ENCODE results near the gene DNA2. TPM values are rescaled to one million over a fixed set of nuclear protein-coding genes. Genes with fewer than 3 reads are reported as not detected.
"Not testable (repeated sequence)": the region's sequence is repeated elsewhere in the genome, so short reads cannot be mapped to it uniquely, and the experiment has no call there.

The DNA2 gene
- polyA plus RNA-seq, 1 of the 3 experiments (the other 2 are of a cell fraction) = 2.5 TPM

- H3K4me3 ChIP-seq (ENCODE audit: low read depth in 2 of 2, low read length in 1 of 2) = peak overlapping the region in 1 of 2 experiments; percentile 92; a peak in 1 of 4 replicates
- H3K79me2 ChIP-seq (ENCODE audit: insufficient read depth) = peaks cover 37% of the 10 kb centered on the region
- no peak overlapping the region for H3K27ac ChIP-seq (ENCODE audit: low read depth in 2 of 2, low read length in 1 of 2)
- ChIA-PET POLR2A (no interaction called here), CTCF (interaction anchor here (1.4 kb wide), 1 partner anchor 189 kb away, joined by 3 read pairs; no protein-coding TSS in a partner anchor)
- peaks cover 16% of the 10 kb centered on the region for H3F3A ChIP-seq (replicated peaks; ENCODE audit: insufficient read depth)
- no peaks in the 10 kb centered on the region for H3K9me3 ChIP-seq
- no peaks in the 10 kb centered on the region for H3K27me3 ChIP-seq (ENCODE audit: insufficient read depth)
- peak overlapping the region; percentile 89; the same call in 1 of the 2 replicates for H3K9ac ChIP-seq
- no peak for TF ChIP-seq ELF1 (IDR thresholded peaks at IDR 0.05)
- TF ChIP-seq MXI1 (IDR thresholded peaks at IDR 0.05; ENCODE audit: low read depth, low read length) = no peak
- no peak for TF ChIP-seq FOSL2 (IDR thresholded peaks at IDR 0.05; ENCODE audit: borderline replicate concordance, low read depth)
- TF ChIP-seq NRF1 (IDR thresholded peaks at IDR 0.05; ENCODE audit: low read depth, low read length) = no peak
- no peak for TF ChIP-seq RAD21 (IDR thresholded peaks at IDR 0.05; ENCODE audit: low read length)
- no peak for TF ChIP-seq RCOR1 (IDR thresholded peaks at IDR 0.05; ENCODE audit: low read length)
- TF ChIP-seq GATA2 (CRISPR knock-in tag; IDR thresholded peaks at IDR 0.05) = no peak
- TF ChIP-seq RFX5 (IDR thresholded peaks at IDR 0.05; ENCODE audit: low read length) = no peak
- no peak for TF ChIP-seq FOXM1 (IDR thresholded peaks at IDR 0.05; ENCODE audit: low read depth)
- TF ChIP-seq FOXJ3 (CRISPR knock-in tag; IDR thresholded peaks at IDR 0.05) = no peak
- 86% methylated on average over 4 of the region's 4 CpGs for WGBS (ENCODE audit: low lambda C conversion rate)
- no peaks in the 10 kb centered on the region for H4K20me1 ChIP-seq (ENCODE audit: insufficient read depth)
- peaks cover 0 to 2% of the 10 kb centered on the region in 2 experiments; a peak in 2 of 4 replicates for H3K4me1 ChIP-seq (ENCODE audit: control insufficient read depth in 1 of 2, insufficient read depth in 2 of 2, low read depth in 1 of 2, low read length in 1 of 2)
- DNase-seq = no peak
- H3K9me2 ChIP-seq = no peaks in the 10 kb centered on the region
- H3K36me3 ChIP-seq (replicated peaks in 1 of 2; ENCODE audit: control insufficient read depth in 1 of 2, insufficient read depth in 2 of 2, low read length in 1 of 2) = peaks cover 6 to 12% of the 10 kb centered on the region in 2 experiments
- H3K4me2 ChIP-seq = peak overlapping the region; percentile 87
- H2AFZ ChIP-seq (ENCODE audit: low read depth) = peak overlapping the region; percentile 97; the same call in 1 of the 2 replicates
Observed at GRCh38 chr10:68469838-68470237, 1.9 kb downstream of the DNA2 start.

- WGBS (ENCODE audit: low lambda C conversion rate) = 85% methylated on average over 4 of the region's 4 CpGs
- Histone ChIP-seq H3F3A (replicated peaks; ENCODE audit: insufficient read depth) (peaks cover 10% of the 10 kb centered on the region), H3K36me3 (replicated peaks in 1 of 2; ENCODE audit: control insufficient read depth in 1 of 2, insufficient read depth in 2 of 2, low read length in 1 of 2) (peaks cover 6 to 19% of the 10 kb centered on the region in 2 experiments), H3K79me2 (ENCODE audit: insufficient read depth) (peaks cover 27% of the 10 kb centered on the region)
- H3K4me1 ChIP-seq (ENCODE audit: control insufficient read depth in 1 of 2, insufficient read depth in 2 of 2, low read depth in 1 of 2, low read length in 1 of 2); H3K4me2 ChIP-seq; H3K9me3 ChIP-seq; H3K9me2 ChIP-seq; H3K9ac ChIP-seq; H3K27ac ChIP-seq (ENCODE audit: low read depth in 2 of 2, low read length in 1 of 2); POLR2A ChIA-PET; H3K4me3 ChIP-seq (ENCODE audit: low read depth in 2 of 2, low read length in 1 of 2); CTCF ChIA-PET; H2AFZ ChIP-seq (ENCODE audit: low read depth); DNase-seq; H4K20me1 ChIP-seq (ENCODE audit: insufficient read depth); H3K27me3 ChIP-seq (ENCODE audit: insufficient read depth): not testable (repeated sequence)
Observed at GRCh38 chr10:68464729-68465128, 7.0 kb downstream of the DNA2 start.

GRCh38 chr10:68463365-68464093 lies 8.2 kb downstream of the DNA2 start:
- Histone ChIP-seq H3F3A (replicated peaks; ENCODE audit: insufficient read depth) (peaks cover 10% of the 10 kb centered on the region), H3K36me3 (replicated peaks in 1 of 2; ENCODE audit: control insufficient read depth in 1 of 2, insufficient read depth in 2 of 2, low read length in 1 of 2) (peaks cover 6 to 22% of the 10 kb centered on the region in 2 experiments), H3K4me2 (no peak overlapping the region), H3K9ac (no peak overlapping the region), H3K79me2 (ENCODE audit: insufficient read depth) (peaks cover 15% of the 10 kb centered on the region), H3K27me3 (ENCODE audit: insufficient read depth) (no peaks in the 10 kb centered on the region), H3K9me2 (no peaks in the 10 kb centered on the region), H3K4me1 (ENCODE audit: control insufficient read depth in 1 of 2, insufficient read depth in 2 of 2, low read depth in 1 of 2, low read length in 1 of 2) (no peaks in the 10 kb centered on the region), H3K4me3 (ENCODE audit: low read depth in 2 of 2, low read length in 1 of 2) (no peak overlapping the region), H4K20me1 (ENCODE audit: insufficient read depth) (no peaks in the 10 kb centered on the region), H3K27ac (ENCODE audit: low read depth in 2 of 2, low read length in 1 of 2) (no peak overlapping the region), H2AFZ (ENCODE audit: low read depth) (no peak overlapping the region), H3K9me3 (no peaks in the 10 kb centered on the region; the same call in 1 of the 2 replicates)
- WGBS (ENCODE audit: low lambda C conversion rate) = 92% methylated on average over 7 of the region's 7 CpGs
- POLR2A ChIA-PET = interaction anchor here (0.7 kb wide), 1 partner anchor 43 kb away, joined by 3 read pairs; no protein-coding TSS in a partner anchor
- no peak for DNase-seq
- CTCF ChIA-PET = no interaction called here
- TF ChIP-seq POLR2AphosphoS5 (IDR thresholded peaks at IDR 0.05; ENCODE audit: low read depth, low read length) (no peak), MEF2A (IDR thresholded peaks at IDR 0.05; ENCODE audit: borderline replicate concordance, low read depth) (no peak), RAD21 (IDR thresholded peaks at IDR 0.05; ENCODE audit: low read length) (no peak), USF2 (IDR thresholded peaks at IDR 0.05; ENCODE audit: borderline replicate concordance, low read depth, low read length) (no peak), ZBTB33 (IDR thresholded peaks at IDR 0.05; ENCODE audit: borderline replicate concordance, low read depth) (no peak), EZH2phosphoT487 (IDR thresholded peaks at IDR 0.05; ENCODE audit: borderline replicate concordance, low read depth) (no peak), IRF3 (IDR thresholded peaks at IDR 0.05; ENCODE audit: low read depth, low read length) (no peak), TCF12 (IDR thresholded peaks at IDR 0.05) (no peak), RXRA (IDR thresholded peaks at IDR 0.05; ENCODE audit: borderline replicate concordance, low read depth) (no peak), SMC3 (IDR thresholded peaks at IDR 0.05; ENCODE audit: low read depth, low read length) (no peak)
